ENCODE results near the gene MYPOP. TPM values are rescaled to one million over a fixed set of nuclear protein-coding genes. Genes with fewer than 3 reads are reported as not detected.

The MYPOP gene
- total RNA-seq, 1 experiment from 2014 or later = 5.4 TPM

GRCh38 chr19:45939792-45940514 lies 37.5 kb upstream of the MYPOP start:
- H3K79me2 ChIP-seq (ENCODE audit: low read length) = no peaks in the 10 kb centered on the region
- no peaks in the 10 kb centered on the region for H3K36me3 ChIP-seq (ENCODE audit: low read depth, low read length)
- no peaks in the 10 kb centered on the region for H3K4me1 ChIP-seq (ENCODE audit: insufficient read depth, low read length)
- intact Hi-C loops (cut with micrococcal nuclease) = no loop called here
- ATAC-seq (no peak), DNase-seq (no peak)
- no peak overlapping the region for H2AFZ ChIP-seq (ENCODE audit: low read length)
- TF ChIP-seq EZH2phosphoT487 (IDR thresholded peaks at IDR 0.05; ENCODE audit: borderline replicate concordance, low read length) = no peak
- no peak for TF ChIP-seq EZH2 (IDR thresholded peaks at IDR 0.05; ENCODE audit: low read length, unreplicated experiment)
- TF ChIP-seq CTCF (conservative IDR thresholded peaks at IDR 0.05; ENCODE audit: low read depth, low read length) = no peak
- H3F3A ChIP-seq (ENCODE audit: low read length, unreplicated experiment) = no peaks in the 10 kb centered on the region
- POLR2A ChIA-PET (ENCODE audit: unreplicated experiment) = no interaction called here
- no TSS peak for BruUV-seq (replicated peaks)
- H3K27ac ChIP-seq (ENCODE audit: low read length) = no peak overlapping the region
- no peak overlapping the region for H3K4me3 ChIP-seq (ENCODE audit: low read length)
- no peak overlapping the region for H3K9ac ChIP-seq (ENCODE audit: low read length)
- CTCF ChIA-PET = no interaction called here
- H4K20me1 ChIP-seq (ENCODE audit: low read length) = no peaks in the 10 kb centered on the region
- no peaks in the 10 kb centered on the region for H3K9me2 ChIP-seq (replicated peaks; ENCODE audit: low read length)
- no peaks in the 10 kb centered on the region for H3K27me3 ChIP-seq (ENCODE audit: low read length)
- no peaks in the 10 kb centered on the region for H3K9me3 ChIP-seq (ENCODE audit: low read length)
- H3K4me2 ChIP-seq (ENCODE audit: low read length) = no peak overlapping the region

GRCh38 chr19:45938733-45939319 lies 36.4 kb upstream of the MYPOP start:
- BruUV-seq (replicated peaks) = no TSS peak
- Histone ChIP-seq H3K4me3 (ENCODE audit: low read length) (no peak overlapping the region), H4K20me1 (ENCODE audit: low read length) (no peaks in the 10 kb centered on the region), H3K4me2 (ENCODE audit: low read length) (no peak overlapping the region), H3K9me2 (replicated peaks; ENCODE audit: low read length) (no peaks in the 10 kb centered on the region), H3K27me3 (ENCODE audit: low read length) (no peaks in the 10 kb centered on the region), H3F3A (ENCODE audit: low read length, unreplicated experiment) (no peaks in the 10 kb centered on the region), H2AFZ (ENCODE audit: low read length) (no peak overlapping the region), H3K27ac (ENCODE audit: low read length) (no peak overlapping the region), H3K9me3 (ENCODE audit: low read length) (no peaks in the 10 kb centered on the region), H3K9ac (ENCODE audit: low read length) (no peak overlapping the region), H3K36me3 (ENCODE audit: low read depth, low read length) (no peaks in the 10 kb centered on the region), H3K4me1 (ENCODE audit: insufficient read depth, low read length) (no peaks in the 10 kb centered on the region), H3K79me2 (ENCODE audit: low read length) (no peaks in the 10 kb centered on the region)
- ChIA-PET CTCF (no interaction called here), POLR2A (ENCODE audit: unreplicated experiment) (no interaction called here)
- TF ChIP-seq EZH2 (IDR thresholded peaks at IDR 0.05; ENCODE audit: low read length, unreplicated experiment) = no peak
- no peak for TF ChIP-seq CTCF (conservative IDR thresholded peaks at IDR 0.05; ENCODE audit: low read depth, low read length)
- TF ChIP-seq EZH2phosphoT487 (IDR thresholded peaks at IDR 0.05; ENCODE audit: borderline replicate concordance, low read length) = no peak
- no peak for ATAC-seq
- intact Hi-C loops (cut with micrococcal nuclease) = no loop called here
- no peak for DNase-seq

- Histone ChIP-seq H4K20me1 (ENCODE audit: low read length) (no peaks in the 10 kb centered on the region), H3K9me3 (ENCODE audit: low read length) (no peaks in the 10 kb centered on the region), H3K9ac (ENCODE audit: low read length) (no peak overlapping the region), H3K9me2 (replicated peaks; ENCODE audit: low read length) (no peaks in the 10 kb centered on the region), H3K27ac (ENCODE audit: low read length) (no peak overlapping the region), H2AFZ (ENCODE audit: low read length) (no peak overlapping the region), H3K4me1 (ENCODE audit: insufficient read depth, low read length) (no peaks in the 10 kb centered on the region), H3K79me2 (ENCODE audit: low read length) (no peaks in the 10 kb centered on the region), H3K36me3 (ENCODE audit: low read depth, low read length) (no peaks in the 10 kb centered on the region), H3K4me2 (ENCODE audit: low read length) (no peak overlapping the region), H3K4me3 (ENCODE audit: low read length) (no peak overlapping the region), H3K27me3 (ENCODE audit: low read length) (no peaks in the 10 kb centered on the region), H3F3A (ENCODE audit: low read length, unreplicated experiment) (no peaks in the 10 kb centered on the region)
- no TSS peak for BruUV-seq (replicated peaks)
- ATAC-seq = no peak
- intact Hi-C loops (cut with micrococcal nuclease) = no loop called here
- CTCF ChIA-PET = no interaction called here
- POLR2A ChIA-PET (ENCODE audit: unreplicated experiment) = no interaction called here
- DNase-seq = no peak
- no peak for TF ChIP-seq CTCF (conservative IDR thresholded peaks at IDR 0.05; ENCODE audit: low read depth, low read length)
- no peak for TF ChIP-seq EZH2phosphoT487 (IDR thresholded peaks at IDR 0.05; ENCODE audit: borderline replicate concordance, low read length)
- no peak for TF ChIP-seq EZH2 (IDR thresholded peaks at IDR 0.05; ENCODE audit: low read length, unreplicated experiment)
Observed at GRCh38 chr19:45935267-45935666, 32.9 kb upstream of the MYPOP start.
